HepG2 (cell line): Measurements from ENCODE around the gene EMC10. TPM values are rescaled to one million over a fixed set of nuclear protein-coding genes. Genes with fewer than 3 reads are reported as not detected.

Source experiments
- ATAC-seq: fragments of 200-7000 bp; cut with Tn5 transposase; 3 replicates; pipeline ENCODE4 v1.9.1; 2020; ENCODE audit warnings: mild to moderate bottlenecking, moderate library complexity
- BruUV-seq: library from RNA; stranded (reverse); fragments of 400-500 nt; replicated peaks from 2 replicates; lab custom pipeline; 2021; lab: Mats Ljungman, UMichigan
- CTCF ChIA-PET: fragments of 300-600 bp; formaldehyde crosslinking; extraction: SDS; loops from one replicate; lab custom pipeline; 2021; ENCODE audit warnings: low total read pairs, inconsistent platforms, low intra/inter-chr PET ratio; lab: Yijun Ruan, JAX
- POLR2A ChIA-PET: fragments of 350-600 bp; sonication (Branson Sonifier 250); formaldehyde crosslinking; loops from one replicate; lab custom pipeline; 2020; ENCODE audit warnings: antibody characterized with exemption, inconsistent platforms; lab: Yijun Ruan, JAX
- DNase-seq: peaks from one replicate; pipeline ENCODE4 v3.0.0-alpha.2; 2015; ENCODE audit warnings: low spot score
- FAIRE-seq: peaks from 3 replicates; lab custom pipeline; 2011; peaks lifted over from hg19 to GRCh38; lab: Jason Lieb, UNC
- H2AFZ ChIP-seq: one replicate; pipeline ENCODE4 v1.6.1; 2011; ENCODE audit warnings: low read length, inconsistent platforms
- H3K27ac ChIP-seq: fragments of 300-600 bp; 3 replicates; pipeline ENCODE4 v1.8.0; 2011; ENCODE audit warnings: mixed run types, mild to moderate bottlenecking, mixed read lengths, low read length, inconsistent platforms; ENCODE audit not compliant: insufficient read depth; ENCODE audit errors: extremely low read length
- H3K27me3 ChIP-seq, 2 experiments: fragments of 200-600 bp in 1 of 2; 2 replicates in 1 of 2; 3 replicates in 1 of 2; pipeline versions ENCODE4 v1.6.0 to v1.8.0; 2011; ENCODE audit warnings: low read length in 2 of 2, mild to moderate bottlenecking in 2 of 2, moderate library complexity in 2 of 2, inconsistent platforms in 1 of 2; ENCODE audit not compliant: insufficient read depth in 2 of 2, control insufficient read depth in 1 of 2
- H3K36me3 ChIP-seq, 2 experiments: fragments of 200-600 bp in 1 of 2; replicated peaks in 1 of 2; 2 replicates in 1 of 2; 3 replicates in 1 of 2; pipeline versions ENCODE4 v1.5.1 to v1.8.0; 2011; ENCODE audit warnings: low read length in 2 of 2, inconsistent platforms in 1 of 2; ENCODE audit not compliant: insufficient read depth in 2 of 2, control insufficient read depth in 1 of 2
- H3K4me1 ChIP-seq: 2 replicates; pipeline ENCODE4 v1.5.1; 2012; ENCODE audit warnings: low read length, inconsistent platforms; ENCODE audit not compliant: insufficient read depth
- H3K4me2 ChIP-seq: 2 replicates; pipeline ENCODE4 v1.6.0; 2011; ENCODE audit warnings: low read depth, low read length, inconsistent platforms
- H3K4me3 ChIP-seq, 3 experiments: fragments of 200-600 bp in 1 of 3; sonication (generic), shearing (Covaris generic) in 1 of 3; replicated peaks in 1 of 3; 2 replicates each; pipeline ENCODE4 v1.5.1; 2011 to 2016; ENCODE audit warnings: low read length in 3 of 3, inconsistent platforms in 2 of 3, low read depth in 2 of 3, mild to moderate bottlenecking in 2 of 3, control low read depth in 1 of 3, mixed read lengths in 1 of 3; ENCODE audit not compliant: insufficient read depth in 1 of 3
- H3K79me2 ChIP-seq: one replicate; pipeline ENCODE4 v1.6.1; 2011; ENCODE audit warnings: low read length, inconsistent platforms; ENCODE audit not compliant: insufficient read depth
- H3K9ac ChIP-seq: 2 replicates; pipeline ENCODE4 v1.6.0; 2011; ENCODE audit warnings: mild to moderate bottlenecking, low read depth, low read length, inconsistent platforms; ENCODE audit not compliant: insufficient read depth
- H3K9me3 ChIP-seq: 2 replicates; pipeline ENCODE4 v1.5.1; 2012; ENCODE audit warnings: mild to moderate bottlenecking, low read length
- H4K20me1 ChIP-seq: 2 replicates; pipeline ENCODE4 v1.6.0; 2011; ENCODE audit warnings: inconsistent platforms, mild to moderate bottlenecking, low read length, moderate library complexity; ENCODE audit not compliant: insufficient read depth
- CCDC6 ChIP-seq: sonication (generic); formaldehyde crosslinking; IDR thresholded peaks from 2 replicates; pipeline ENCODE4 v1.8.1; 2022; ENCODE audit warnings: mild to moderate bottlenecking, missing genetic modification reagents, moderate library complexity
- ELF4 ChIP-seq: sonication (generic); formaldehyde crosslinking; IDR thresholded peaks from 2 replicates; pipeline ENCODE4 v1.5.0; 2020; ENCODE audit warnings: missing genetic modification reagents, mild to moderate bottlenecking, moderate library complexity, borderline replicate concordance
- KMT2A ChIP-seq: sonication (generic); formaldehyde crosslinking; IDR thresholded peaks from 2 replicates; pipeline ENCODE4 v1.4.0; 2020; ENCODE audit warnings: missing genetic modification reagents
- MTA3 ChIP-seq: sonication (generic); formaldehyde crosslinking; IDR thresholded peaks from 2 replicates; pipeline ENCODE4 v1.4.0; 2020; ENCODE audit warnings: missing genetic modification reagents
- SP1 ChIP-seq, 2 experiments: fragments of 450-650 bp in 1 of 2; sonication (generic) in 1 of 2; formaldehyde crosslinking in 1 of 2; IDR thresholded peaks; 2 replicates each; pipeline versions ENCODE4 v1.4.0 to v1.6.1; 2016 to 2020; ENCODE audit warnings: missing genetic modification reagents in 1 of 2
- TBP ChIP-seq: sonication (generic); formaldehyde crosslinking; IDR thresholded peaks from 2 replicates; pipeline ENCODE4 v1.5.0; 2020; ENCODE audit warnings: missing genetic modification reagents
- TBX2 ChIP-seq: sonication (generic); formaldehyde crosslinking; IDR thresholded peaks from 2 replicates; pipeline ENCODE4 v1.5.0; 2020; ENCODE audit warnings: missing genetic modification reagents, mild to moderate bottlenecking, borderline replicate concordance
- ZFAT ChIP-seq: sonication (generic); formaldehyde crosslinking; conservative IDR thresholded peaks from 2 replicates; pipeline ENCODE4 v1.8.1; 2023; ENCODE audit warnings: missing genetic modification reagents, inconsistent platforms
- ZNF263 ChIP-seq: sonication (generic); formaldehyde crosslinking; IDR thresholded peaks from 2 replicates; pipeline ENCODE4 v1.4.0; 2020; ENCODE audit warnings: missing genetic modification reagents
- ZNF276 ChIP-seq: sonication (generic); formaldehyde crosslinking; IDR thresholded peaks from 2 replicates; pipeline ENCODE4 v1.4.0; 2020; ENCODE audit warnings: mild to moderate bottlenecking, low read depth, missing genetic modification reagents
- ZNF318 ChIP-seq: sonication (generic); formaldehyde crosslinking; IDR thresholded peaks from 2 replicates; pipeline ENCODE4 v1.4.0; 2020; ENCODE audit warnings: mild to moderate bottlenecking, missing genetic modification reagents
- ZNF484 ChIP-seq: sonication (generic); formaldehyde crosslinking; IDR thresholded peaks from 2 replicates; pipeline ENCODE4 v1.5.1; 2020; ENCODE audit warnings: mild to moderate bottlenecking, low read depth, missing genetic modification reagents, borderline replicate concordance
- ZNF564 ChIP-seq: sonication (generic); formaldehyde crosslinking; IDR thresholded peaks from 2 replicates; pipeline ENCODE4 v1.8.1; 2023; ENCODE audit warnings: mild to moderate bottlenecking, missing genetic modification reagents
- ZNF572 ChIP-seq: sonication (generic); formaldehyde crosslinking; IDR thresholded peaks from 2 replicates; pipeline ENCODE4 v1.5.1; 2020; ENCODE audit warnings: mild to moderate bottlenecking, missing genetic modification reagents
- ZNF674 ChIP-seq: sonication (generic); formaldehyde crosslinking; IDR thresholded peaks from 2 replicates; pipeline ENCODE4 v1.5.0; 2020; ENCODE audit warnings: low read depth, mild to moderate bottlenecking, missing genetic modification reagents
- WGBS: methylation state at CpG from one replicate; pipeline ENCODE4 v1.1.6; 2017; ENCODE audit warnings: low lambda C conversion rate; 5-methylcytosine and 5-hydroxymethylcytosine counted together
- in situ Hi-C: cut with HindIII; loops from 2 replicates; pipeline ENCODE4 v1.10.0; 2017; ENCODE audit warnings: low pct_unique_long_range_greater_than_20kb; ENCODE audit not compliant: extremely low pct_ligation_motif_present
- intact Hi-C: fragments of 100-400 bp; cut with micrococcal nuclease; formaldehyde crosslinking; loops from one replicate; pipeline ENCODE4 v1.10.0; 2022; ENCODE audit not compliant: unreplicated experiment
- polyA plus RNA-seq, 8 experiments: library from polyadenylated mRNA; depleted of rRNA in 3 of 8; stranded (reverse) in 7 of 8; unstranded in 1 of 8; fragments of >200 nt; fragmentation: Illumina TruSeq in 4 of 8; extraction: Trizol in 4 of 8; gene quantifications; 2 replicates each; pipeline versions ENCODE4 v1.2.1 to v1.2.3, GENCODE V29; 2011 to 2016; ENCODE audit warnings: low read depth in 4 of 8, missing spikeins in 1 of 8, mixed read lengths in 1 of 8; ENCODE audit not compliant: insufficient read depth in 1 of 8
- total RNA-seq, 5 experiments: library from RNA; depleted of rRNA; stranded (reverse); fragments of >200 nt; fragmentation: Illumina TruSeq; extraction: Trizol; gene quantifications; 2 replicates each; pipeline ENCODE4 v1.2.3, GENCODE V29; 2016; ENCODE audit warnings: low read depth in 1 of 5

The EMC10 gene
- total and polyA plus RNA-seq, 2 of the 13 experiments (the other 11 are each of a cell fraction or from before 2014, with no cell fraction given), result not detected

- TF ChIP-seq ZFAT (CRISPR knock-in tag), result no peak
- no peak for TF ChIP-seq TBP (CRISPR knock-in tag)
- no peak for TF ChIP-seq ZNF674 (CRISPR knock-in tag)
- TF ChIP-seq KMT2A (CRISPR knock-in tag), result no peak
- TF ChIP-seq MTA3 (CRISPR knock-in tag), result no peak
- no peak for TF ChIP-seq ZNF484 (CRISPR knock-in tag)
These were observed 38.9 kb downstream of the EMC10 start (continued) for GRCh38 chr19:50515168-50515561.

GRCh38 chr19:50516456-50516855 lies 40.1 kb downstream of the EMC10 start:
- H3K27me3 ChIP-seq, result peaks cover 0 to 4% of the 10 kb centered on the region in 2 experiments; a peak in 2 of 5 replicates
- H2AFZ ChIP-seq, result no peak overlapping the region
- no peak overlapping the region for H3K27ac ChIP-seq
- BruUV-seq, result no TSS peak
- FAIRE-seq (no peak), DNase-seq (no peak), ATAC-seq (no peak)
- H3K36me3 ChIP-seq, result no peaks in the 10 kb centered on the region
- WGBS, result 20% methylated on average over 12 of the region's 12 CpGs
- intact Hi-C loops (no loop called here), in situ Hi-C loops (no loop called here)
- H3K9me3 ChIP-seq, result no peaks in the 10 kb centered on the region
- POLR2A ChIA-PET, result no interaction called here
- H4K20me1 ChIP-seq, result no peaks in the 10 kb centered on the region
- H3K4me2 ChIP-seq, result no peak overlapping the region
- no peak overlapping the region for H3K9ac ChIP-seq
- H3K4me3 ChIP-seq, result no peak overlapping the region
- peaks cover 27% of the 10 kb centered on the region for H3K4me1 ChIP-seq
- TF ChIP-seq ZNF263 (CRISPR knock-in tag) (no peak), CCDC6 (no peak), ZNF572 (CRISPR knock-in tag) (no peak), ZNF276 (CRISPR knock-in tag) (no peak), ELF4 (no peak), ZNF564 (CRISPR knock-in tag) (no peak), ZNF318 (CRISPR knock-in tag) (no peak), TBX2 (no peak), SP1 (IDR thresholded peaks at IDR 0.05) (no peak), SP1 (CRISPR knock-in tag; IDR thresholded peaks at IDR 0.05) (no peak)
- H3K79me2 ChIP-seq, result no peaks in the 10 kb centered on the region
- CTCF ChIA-PET, result no interaction called here
